Stomach smooth muscle (tissue), 2 donors: ENCODE results near the gene TSNAXIP1.

Experiments used
- H3K27ac ChIP-seq: one replicate; pipeline ENCODE4 v1.7.0; 2013; ENCODE audit warnings: mild to moderate bottlenecking, low read length, inconsistent platforms
- H3K27me3 ChIP-seq, 2 donors: one replicate each; pipeline ENCODE4 v1.7.0; 2013; ENCODE audit warnings: low read length in 2 of 2; ENCODE audit not compliant: insufficient read depth in 2 of 2, control insufficient read depth in 1 of 2
- H3K36me3 ChIP-seq, 2 donors: one replicate each; pipeline ENCODE4 v1.7.0; 2013; ENCODE audit warnings: low read length in 2 of 2; ENCODE audit not compliant: control insufficient read depth in 2 of 2, insufficient read depth in 2 of 2
- H3K4me1 ChIP-seq: one replicate; pipeline ENCODE4 v1.7.0; 2013; ENCODE audit warnings: low read length; ENCODE audit not compliant: control insufficient read depth, insufficient read depth
- H3K4me3 ChIP-seq, 2 donors: one replicate each; pipeline ENCODE4 v1.7.0; 2013; ENCODE audit warnings: low read length in 2 of 2
- H3K9ac ChIP-seq, 2 donors: one replicate each; pipeline ENCODE4 v1.7.0; 2013; ENCODE audit warnings: low read length in 2 of 2, mild to moderate bottlenecking in 1 of 2
- H3K9me3 ChIP-seq, 2 donors: one replicate each; pipeline ENCODE4 v1.7.0; 2013; ENCODE audit warnings: low read length in 2 of 2; ENCODE audit not compliant: control insufficient read depth in 2 of 2
- donor health status: healthy.
- donor health status: Pancreatic carcinoma.

Gene TSNAXIP1

GRCh38 chr16:67845291-67846062 is 38.8 kb downstream of the TSNAXIP1 start:
- Histone ChIP-seq H3K4me1 (peaks cover 63% of the 10 kb centered on the region), H3K27me3 (no peaks in the 10 kb centered on the region), H3K27ac (peak overlapping the region; percentile 93), H3K4me3 (peak overlapping the region; percentile 93 to 96), H3K36me3 (no peaks in the 10 kb centered on the region), H3K9me3 (no peaks in the 10 kb centered on the region), H3K9ac (peak overlapping the region; percentile 88 to 95)

- H3K9ac ChIP-seq, result peak overlapping the region; percentile 88 to 95
- H3K9me3 ChIP-seq, result no peaks in the 10 kb centered on the region
- H3K27ac ChIP-seq, result peak overlapping the region; percentile 93
- peak overlapping the region; percentile 93 to 96 for H3K4me3 ChIP-seq
- H3K4me1 ChIP-seq, result peaks cover 63% of the 10 kb centered on the region
- H3K36me3 ChIP-seq, result no peaks in the 10 kb centered on the region
- H3K27me3 ChIP-seq, result no peaks in the 10 kb centered on the region
These were observed 39.3 kb downstream of the TSNAXIP1 start for GRCh38 chr16:67846063-67846319.

GRCh38 chr16:67846320-67847063 is 39.8 kb downstream of the TSNAXIP1 start, which contains the start of gene NUTF2:
Gene NUTF2, plus strand, starts transcription at chr16:67846933. Its CDS starts 18,198 bp downstream, at chr16:67865131.
- H3K4me1 ChIP-seq, result peaks cover 59% of the 10 kb centered on the region
- peak within 1 kb of the TSS; percentile 93 for H3K27ac ChIP-seq
- H3K9ac ChIP-seq, result peak within 1 kb of the TSS; percentile 88 to 95
- H3K9me3 ChIP-seq, result no peaks in the 10 kb centered on the region
- no peaks in the 10 kb centered on the region for H3K36me3 ChIP-seq
- H3K4me3 ChIP-seq, result peak within 1 kb of the TSS; percentile 93 to 96
- no peaks in the 10 kb centered on the region for H3K27me3 ChIP-seq

GRCh38 chr16:67847064-67847861 is 40.6 kb downstream of the TSNAXIP1 start, which contains the start of gene CENPT:
Gene CENPT, minus strand, starts transcription at chr16:67847693. Its CDS starts 13,834 bp downstream, at chr16:67833859.
- peak within 1 kb of the TSS; percentile 93 for H3K27ac ChIP-seq
- peak within 1 kb of the TSS; percentile 88 to 95 for H3K9ac ChIP-seq
- no peaks in the 10 kb centered on the region for H3K36me3 ChIP-seq
- no peaks in the 10 kb centered on the region for H3K27me3 ChIP-seq
- peaks cover 55% of the 10 kb centered on the region for H3K4me1 ChIP-seq
- H3K9me3 ChIP-seq, result no peaks in the 10 kb centered on the region
- peak within 1 kb of the TSS; percentile 93 to 96 for H3K4me3 ChIP-seq

- Histone ChIP-seq H3K4me1 (peaks cover 48% of the 10 kb centered on the region), H3K36me3 (no peaks in the 10 kb centered on the region), H3K27me3 (no peaks in the 10 kb centered on the region), H3K9ac (peak overlapping the region; percentile 84 to 95), H3K9me3 (no peaks in the 10 kb centered on the region), H3K27ac (no peak overlapping the region), H3K4me3 (peak overlapping the region; percentile 93 to 96)
These were observed 41.4 kb downstream of the TSNAXIP1 start for GRCh38 chr16:67848118-67848517.

GRCh38 chr16:67853670-67854069 is 47.0 kb downstream of the TSNAXIP1 start:
- Histone ChIP-seq H3K4me3 (no peak overlapping the region), H3K9ac (no peak overlapping the region), H3K9me3 (no peaks in the 10 kb centered on the region), H3K4me1 (peaks cover 26% of the 10 kb centered on the region), H3K27ac (no peak overlapping the region), H3K27me3 (no peaks in the 10 kb centered on the region), H3K36me3 (peaks cover 0 to 3% of the 10 kb centered on the region in 2 donors)

GRCh38 chr16:67855789-67856188 is 49.1 kb downstream of the TSNAXIP1 start:
- Histone ChIP-seq H3K27ac (no peak overlapping the region), H3K27me3 (no peaks in the 10 kb centered on the region), H3K9me3 (no peaks in the 10 kb centered on the region), H3K4me1 (peaks cover 27% of the 10 kb centered on the region), H3K9ac (no peak overlapping the region), H3K4me3 (no peak overlapping the region), H3K36me3 (peaks cover 0 to 8% of the 10 kb centered on the region in 2 donors)

GRCh38 chr16:67856927-67857546 is 50.3 kb downstream of the TSNAXIP1 start:
- H3K36me3 ChIP-seq, result peaks cover 0 to 11% of the 10 kb centered on the region in 2 donors
- no peak overlapping the region for H3K9ac ChIP-seq
- H3K27ac ChIP-seq, result peak overlapping the region; percentile 18
- H3K4me3 ChIP-seq, result no peak overlapping the region
- H3K4me1 ChIP-seq, result peaks cover 31% of the 10 kb centered on the region
- H3K27me3 ChIP-seq, result no peaks in the 10 kb centered on the region
- no peaks in the 10 kb centered on the region for H3K9me3 ChIP-seq

- Histone ChIP-seq H3K27ac (peak overlapping the region; percentile 49), H3K4me3 (peak overlapping the region in 1 of 2 donors; percentile 15), H3K9ac (no peak overlapping the region), H3K36me3 (peaks cover 0 to 11% of the 10 kb centered on the region in 2 donors), H3K4me1 (peaks cover 37% of the 10 kb centered on the region), H3K27me3 (no peaks in the 10 kb centered on the region), H3K9me3 (no peaks in the 10 kb centered on the region)
These were observed 51.0 kb downstream of the TSNAXIP1 start for GRCh38 chr16:67857547-67858233.

GRCh38 chr16:67858500-67858899 is 51.8 kb downstream of the TSNAXIP1 start:
- Histone ChIP-seq H3K4me1 (peaks cover 45% of the 10 kb centered on the region), H3K27me3 (no peaks in the 10 kb centered on the region), H3K9ac (no peak overlapping the region), H3K27ac (peak overlapping the region; percentile 49), H3K36me3 (peaks cover 0 to 11% of the 10 kb centered on the region in 2 donors), H3K4me3 (no peak overlapping the region), H3K9me3 (no peaks in the 10 kb centered on the region)
